Lower leg skin (tissue), 4 donors: Measurements from ENCODE around the gene SPAG8. TPM values are rescaled to one million over a fixed set of nuclear protein-coding genes. Genes with fewer than 3 reads are reported as not detected.

ENCODE experiments used
- DNase-seq, 2 donors: peaks; one replicate each; pipeline ENCODE4 v3.0.0-alpha.2; 2019; ENCODE audit warnings: low spot score in 2 of 2
- H3K4me3 ChIP-seq: fragments of 200-600 bp; sonication (generic); 2 replicates; pipeline ENCODE4 v1.5.1; 2017; ENCODE audit warnings: mild to moderate bottlenecking, low read depth; ENCODE audit not compliant: poor library complexity, severe bottlenecking
- POLR2A ChIP-seq, 2 donors: fragments of 450-650 bp; IDR thresholded peaks; one replicate each; pipeline ENCODE4 v1.6.1; 2016 to 2017; ENCODE audit warnings: antibody characterized with exemption in 2 of 2, mild to moderate bottlenecking in 1 of 2, moderate library complexity in 1 of 2
- WGBS, 2 donors: methylation state at CpG; one replicate each; pipeline ENCODE4 v1.1.5; 2018; 5-methylcytosine and 5-hydroxymethylcytosine counted together
- intact Hi-C: fragments of 100-400 bp; cut with DNase I; formaldehyde crosslinking; loops from one replicate; pipeline ENCODE4 v1.15.0; 2023; ENCODE audit warnings: low total_unique reads
- total RNA-seq, 4 donors: library from RNA; depleted of rRNA; stranded (reverse); fragments of >200 nt; gene quantifications; one replicate each; pipeline ENCODE4 v1.1.0, GENCODE V29; 2016
- TF ChIP-seq, protein P1 (sequence below), 3 donors: fragments of 450-650 bp; IDR thresholded peaks; one replicate each; pipeline ENCODE4 v1.5.1; 2016; ENCODE audit warnings: antibody characterized with exemption in 3 of 3, mild to moderate bottlenecking in 3 of 3, moderate library complexity in 2 of 3

Gene SPAG8
- total RNA-seq, 4 donors from 2014 or later: 0.29 to 0.42 TPM; not detected in 2

DNA sequence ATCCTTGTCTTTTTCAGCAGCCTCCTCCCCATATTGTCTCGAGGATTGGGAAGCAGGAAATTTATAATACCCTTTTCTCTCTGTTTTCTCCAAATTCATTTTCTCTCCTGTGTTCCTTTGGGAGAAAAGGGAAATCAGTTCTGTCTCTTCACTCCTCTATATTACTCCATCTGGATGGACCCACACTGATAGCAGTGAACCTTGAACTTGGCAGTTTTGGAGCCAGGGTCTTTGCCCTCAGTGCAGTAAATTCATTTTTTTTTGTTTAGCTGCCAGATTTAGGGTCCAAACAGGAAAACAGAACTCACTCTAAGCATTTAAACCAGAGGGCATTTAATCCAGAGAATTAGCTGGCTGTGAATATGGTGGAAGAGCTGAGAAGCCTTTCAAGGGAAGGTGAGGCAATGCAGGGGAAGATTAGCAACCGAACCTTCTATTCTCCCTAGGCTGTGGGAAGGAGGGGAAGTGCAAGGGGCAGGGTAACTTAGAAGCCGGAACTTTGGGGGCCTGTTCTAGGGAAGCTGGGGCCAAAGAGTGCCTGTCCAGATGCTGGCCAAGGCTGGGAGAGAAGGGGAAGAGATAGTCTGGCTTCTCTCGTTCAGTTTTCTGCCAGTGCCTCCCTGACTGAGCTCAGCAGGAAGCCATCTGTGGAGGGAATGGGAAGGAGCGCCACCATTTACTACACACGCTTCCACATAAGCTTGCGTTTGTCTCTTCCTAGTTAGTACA is 37.0 kb downstream of the SPAG8 start:
- intact Hi-C loops: no loop called here
- DNase-seq: no peak
- H3K4me3 ChIP-seq: no peak overlapping the region
- no peak for TF ChIP-seq POLR2A (IDR thresholded peaks at IDR 0.05)
- TF ChIP-seq, protein P1, sequence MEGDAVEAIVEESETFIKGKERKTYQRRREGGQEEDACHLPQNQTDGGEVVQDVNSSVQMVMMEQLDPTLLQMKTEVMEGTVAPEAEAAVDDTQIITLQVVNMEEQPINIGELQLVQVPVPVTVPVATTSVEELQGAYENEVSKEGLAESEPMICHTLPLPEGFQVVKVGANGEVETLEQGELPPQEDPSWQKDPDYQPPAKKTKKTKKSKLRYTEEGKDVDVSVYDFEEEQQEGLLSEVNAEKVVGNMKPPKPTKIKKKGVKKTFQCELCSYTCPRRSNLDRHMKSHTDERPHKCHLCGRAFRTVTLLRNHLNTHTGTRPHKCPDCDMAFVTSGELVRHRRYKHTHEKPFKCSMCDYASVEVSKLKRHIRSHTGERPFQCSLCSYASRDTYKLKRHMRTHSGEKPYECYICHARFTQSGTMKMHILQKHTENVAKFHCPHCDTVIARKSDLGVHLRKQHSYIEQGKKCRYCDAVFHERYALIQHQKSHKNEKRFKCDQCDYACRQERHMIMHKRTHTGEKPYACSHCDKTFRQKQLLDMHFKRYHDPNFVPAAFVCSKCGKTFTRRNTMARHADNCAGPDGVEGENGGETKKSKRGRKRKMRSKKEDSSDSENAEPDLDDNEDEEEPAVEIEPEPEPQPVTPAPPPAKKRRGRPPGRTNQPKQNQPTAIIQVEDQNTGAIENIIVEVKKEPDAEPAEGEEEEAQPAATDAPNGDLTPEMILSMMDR (IDR thresholded peaks at IDR 0.05): no peak
- 66 to 68% methylated on average over 7 of the region's 7 CpGs for WGBS, 2 donors

- no peak overlapping the region for H3K4me3 ChIP-seq
- DNase-seq: no peak
- 65 to 70% methylated on average over 3 of the region's 3 CpGs for WGBS, 2 donors
- TF ChIP-seq, protein P1 (IDR thresholded peaks at IDR 0.05): no peak
- no peak for TF ChIP-seq POLR2A (IDR thresholded peaks at IDR 0.05)
- intact Hi-C loops: no loop called here
These were observed 40.1 kb downstream of the SPAG8 start for GRCh38 chr9:35771943-35772342.

- no peak for DNase-seq
- intact Hi-C loops: no loop called here
- 31% methylated on average over 1 of the region's 1 CpG for WGBS, 2 donors
- H3K4me3 ChIP-seq: no peak overlapping the region
- TF ChIP-seq, protein P1 (IDR thresholded peaks at IDR 0.05): no peak
- TF ChIP-seq POLR2A (IDR thresholded peaks at IDR 0.05): no peak
These were observed 40.5 kb downstream of the SPAG8 start for GRCh38 chr9:35771534-35771933.

GRCh38 chr9:35771075-35771433 is 41.0 kb downstream of the SPAG8 start:
- no peak overlapping the region for H3K4me3 ChIP-seq
- WGBS, 2 donors: 12 to 14% methylated on average over 4 of the region's 4 CpGs
- no peak for DNase-seq
- intact Hi-C loops: no loop called here
- TF ChIP-seq, protein P1 (IDR thresholded peaks at IDR 0.05): no peak
- no peak for TF ChIP-seq POLR2A (IDR thresholded peaks at IDR 0.05)

GRCh38 chr9:35769763-35770162 is 42.3 kb downstream of the SPAG8 start:
- WGBS, 2 donors: 91 to 94% methylated on average over 1 of the region's 1 CpG
- TF ChIP-seq POLR2A (IDR thresholded peaks at IDR 0.05): no peak
- TF ChIP-seq, protein P1 (IDR thresholded peaks at IDR 0.05): no peak
- intact Hi-C loops: no loop called here
- no peak overlapping the region for H3K4me3 ChIP-seq
- DNase-seq: no peak

DNA sequence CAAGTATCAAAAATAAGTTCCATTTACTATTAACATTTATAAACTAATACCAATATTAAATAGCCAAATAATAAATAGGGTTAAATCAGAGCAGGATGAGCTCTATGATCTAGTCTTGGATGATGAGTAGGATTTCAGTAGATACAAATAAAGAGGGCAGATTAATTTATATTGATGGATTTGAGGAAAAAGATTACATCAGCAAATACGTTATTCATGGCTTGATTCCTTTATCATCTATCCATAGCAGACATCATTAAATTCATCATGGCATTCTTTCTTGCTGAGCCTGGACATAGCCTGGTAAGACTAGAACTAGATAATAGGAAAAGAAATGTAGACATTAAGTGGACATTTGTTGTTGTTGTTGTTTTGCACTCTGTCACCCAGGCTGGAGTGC is 44.6 kb downstream of the SPAG8 start:
- H3K4me3 ChIP-seq: no peak overlapping the region
- WGBS, 2 donors: 84% methylated on average over 1 of the region's 1 CpG
- intact Hi-C loops: no loop called here
- TF ChIP-seq, protein P1 (IDR thresholded peaks at IDR 0.05): no peak
- TF ChIP-seq POLR2A (IDR thresholded peaks at IDR 0.05): no peak
- no peak for DNase-seq
